HepG2 (cell line): Measurements from ENCODE around the gene SAMD4A. TPM values are rescaled to one million over a fixed set of nuclear protein-coding genes. Genes with fewer than 3 reads are reported as not detected.
A peak's percentile ranks its signal among the peaks of the same experiment; 100 is the strongest.

Experiments
- ATAC-seq: fragments of 200-7000 bp; cut with Tn5 transposase; 3 replicates; pipeline ENCODE4 v1.9.1; 2020; ENCODE audit warnings: mild to moderate bottlenecking, moderate library complexity
- BruUV-seq: library from RNA; stranded (reverse); fragments of 400-500 nt; replicated peaks from 2 replicates; lab custom pipeline; 2021; lab: Mats Ljungman, UMichigan
- CTCF ChIA-PET: fragments of 300-600 bp; formaldehyde crosslinking; extraction: SDS; loops from one replicate; lab custom pipeline; 2021; ENCODE audit warnings: low total read pairs, inconsistent platforms, low intra/inter-chr PET ratio; lab: Yijun Ruan, JAX
- POLR2A ChIA-PET: fragments of 350-600 bp; sonication (Branson Sonifier 250); formaldehyde crosslinking; loops from one replicate; lab custom pipeline; 2020; ENCODE audit warnings: antibody characterized with exemption, inconsistent platforms; lab: Yijun Ruan, JAX
- DNase-seq: peaks from one replicate; pipeline ENCODE4 v3.0.0-alpha.2; 2015; ENCODE audit warnings: low spot score
- FAIRE-seq: peaks from 3 replicates; lab custom pipeline; 2011; peaks lifted over from hg19 to GRCh38; lab: Jason Lieb, UNC
- H2AFZ ChIP-seq: one replicate; pipeline ENCODE4 v1.6.1; 2011; ENCODE audit warnings: low read length, inconsistent platforms
- H3K27ac ChIP-seq: fragments of 300-600 bp; 3 replicates; pipeline ENCODE4 v1.8.0; 2011; ENCODE audit warnings: mixed run types, mild to moderate bottlenecking, mixed read lengths, low read length, inconsistent platforms; ENCODE audit not compliant: insufficient read depth; ENCODE audit errors: extremely low read length
- H3K27me3 ChIP-seq, 2 experiments: fragments of 200-600 bp in 1 of 2; 2 replicates in 1 of 2; 3 replicates in 1 of 2; pipeline versions ENCODE4 v1.6.0 to v1.8.0; 2011; ENCODE audit warnings: low read length in 2 of 2, mild to moderate bottlenecking in 2 of 2, moderate library complexity in 2 of 2, inconsistent platforms in 1 of 2; ENCODE audit not compliant: insufficient read depth in 2 of 2, control insufficient read depth in 1 of 2
- H3K36me3 ChIP-seq, 2 experiments: fragments of 200-600 bp in 1 of 2; replicated peaks in 1 of 2; 2 replicates in 1 of 2; 3 replicates in 1 of 2; pipeline versions ENCODE4 v1.5.1 to v1.8.0; 2011; ENCODE audit warnings: low read length in 2 of 2, inconsistent platforms in 1 of 2; ENCODE audit not compliant: insufficient read depth in 2 of 2, control insufficient read depth in 1 of 2
- H3K4me1 ChIP-seq: 2 replicates; pipeline ENCODE4 v1.5.1; 2012; ENCODE audit warnings: low read length, inconsistent platforms; ENCODE audit not compliant: insufficient read depth
- H3K4me2 ChIP-seq: 2 replicates; pipeline ENCODE4 v1.6.0; 2011; ENCODE audit warnings: low read depth, low read length, inconsistent platforms
- H3K4me3 ChIP-seq, 3 experiments: fragments of 200-600 bp in 1 of 3; sonication (generic), shearing (Covaris generic) in 1 of 3; replicated peaks in 1 of 3; 2 replicates each; pipeline ENCODE4 v1.5.1; 2011 to 2016; ENCODE audit warnings: low read length in 3 of 3, inconsistent platforms in 2 of 3, low read depth in 2 of 3, mild to moderate bottlenecking in 2 of 3, control low read depth in 1 of 3, mixed read lengths in 1 of 3; ENCODE audit not compliant: insufficient read depth in 1 of 3
- H3K79me2 ChIP-seq: one replicate; pipeline ENCODE4 v1.6.1; 2011; ENCODE audit warnings: low read length, inconsistent platforms; ENCODE audit not compliant: insufficient read depth
- H3K9ac ChIP-seq: 2 replicates; pipeline ENCODE4 v1.6.0; 2011; ENCODE audit warnings: mild to moderate bottlenecking, low read depth, low read length, inconsistent platforms; ENCODE audit not compliant: insufficient read depth
- H3K9me3 ChIP-seq: 2 replicates; pipeline ENCODE4 v1.5.1; 2012; ENCODE audit warnings: mild to moderate bottlenecking, low read length
- H4K20me1 ChIP-seq: 2 replicates; pipeline ENCODE4 v1.6.0; 2011; ENCODE audit warnings: inconsistent platforms, mild to moderate bottlenecking, low read length, moderate library complexity; ENCODE audit not compliant: insufficient read depth
- E2F1 ChIP-seq: sonication (generic); formaldehyde crosslinking; IDR thresholded peaks from 2 replicates; pipeline ENCODE4 v1.5.0; 2020; ENCODE audit warnings: missing genetic modification reagents
- FOSL2 ChIP-seq: sonication (generic); formaldehyde crosslinking; IDR thresholded peaks from 2 replicates; pipeline ENCODE4 v1.4.0; 2020; ENCODE audit warnings: missing genetic modification reagents
- PHF5A ChIP-seq: IDR thresholded peaks from one replicate; pipeline ENCODE4 v1.6.1; 2018; ENCODE audit warnings: low read depth, missing genetic modification reagents; ENCODE audit not compliant: unreplicated experiment
- RAD51 ChIP-seq: fragments of 450-650 bp; IDR thresholded peaks from 2 replicates; pipeline ENCODE4 v1.6.1; 2016; ENCODE audit warnings: borderline replicate concordance
- TBL1XR1 ChIP-seq: fragments of 150-350 bp; IDR thresholded peaks from 2 replicates; pipeline ENCODE4 v1.6.1; 2014; ENCODE audit warnings: borderline replicate concordance, low read length; ENCODE audit not compliant: partially characterized antibody
- ZNF431 ChIP-seq: sonication (generic); formaldehyde crosslinking; IDR thresholded peaks from 2 replicates; pipeline ENCODE4 v1.9.0; 2022; ENCODE audit warnings: missing genetic modification reagents, low read depth, mild to moderate bottlenecking, borderline replicate concordance
- ZNF557 ChIP-seq: sonication (generic); formaldehyde crosslinking; IDR thresholded peaks from 2 replicates; pipeline ENCODE4 v1.4.0; 2020; ENCODE audit warnings: missing genetic modification reagents
- ZNF615 ChIP-seq: sonication (generic); formaldehyde crosslinking; IDR thresholded peaks from 2 replicates; pipeline ENCODE4 v1.5.0; 2020; ENCODE audit warnings: mild to moderate bottlenecking, missing genetic modification reagents, borderline replicate concordance
- WGBS: methylation state at CpG from one replicate; pipeline ENCODE4 v1.1.6; 2017; ENCODE audit warnings: low lambda C conversion rate; 5-methylcytosine and 5-hydroxymethylcytosine counted together
- in situ Hi-C: cut with HindIII; loops from 2 replicates; pipeline ENCODE4 v1.10.0; 2017; ENCODE audit warnings: low pct_unique_long_range_greater_than_20kb; ENCODE audit not compliant: extremely low pct_ligation_motif_present
- intact Hi-C: fragments of 100-400 bp; cut with micrococcal nuclease; formaldehyde crosslinking; loops from one replicate; pipeline ENCODE4 v1.10.0; 2022; ENCODE audit not compliant: unreplicated experiment
- polyA plus RNA-seq, 8 experiments: library from polyadenylated mRNA; depleted of rRNA in 3 of 8; stranded (reverse) in 7 of 8; unstranded in 1 of 8; fragments of >200 nt; fragmentation: Illumina TruSeq in 4 of 8; extraction: Trizol in 4 of 8; gene quantifications; 2 replicates each; pipeline versions ENCODE4 v1.2.1 to v1.2.3, GENCODE V29; 2011 to 2016; ENCODE audit warnings: low read depth in 4 of 8, missing spikeins in 1 of 8, mixed read lengths in 1 of 8; ENCODE audit not compliant: insufficient read depth in 1 of 8
- total RNA-seq, 5 experiments: library from RNA; depleted of rRNA; stranded (reverse); fragments of >200 nt; fragmentation: Illumina TruSeq; extraction: Trizol; gene quantifications; 2 replicates each; pipeline ENCODE4 v1.2.3, GENCODE V29; 2016; ENCODE audit warnings: low read depth in 1 of 5

Gene SAMD4A
- total and polyA plus RNA-seq, 2 of the 13 experiments (the other 11 are each of a cell fraction or from before 2014, with no cell fraction given) = 11.8 to 13.0 TPM

- intact Hi-C loops = no loop called here
- DNase-seq = peak; percentile 18
- H2AFZ ChIP-seq = no peak overlapping the region
- TF ChIP-seq E2F1 (CRISPR knock-in tag) = no peak
- TF ChIP-seq ZNF431 (CRISPR knock-in tag) = no peak
- TF ChIP-seq ZNF615 (CRISPR knock-in tag) = no peak
- no peak for TF ChIP-seq TBL1XR1
- TF ChIP-seq ZNF557 (CRISPR knock-in tag) = no peak
- no peak for TF ChIP-seq RAD51
- TF ChIP-seq PHF5A (CRISPR knock-in tag) = no peak
- TF ChIP-seq FOSL2 (CRISPR knock-in tag) = peak; percentile 47
- TF ChIP-seq, all 625 proteins: peak for 1
- POLR2A ChIA-PET = interaction anchor here (1.6 kb wide), 1 partner anchor 10 kb away, joined by 6 read pairs; no protein-coding TSS in a partner anchor
- Histone ChIP-seq H3K9me3 (peaks cover 3% of the 10 kb centered on the region; the same call in 1 of the 2 replicates), H3K36me3 (no peaks in the 10 kb centered on the region), H4K20me1 (no peaks in the 10 kb centered on the region), H3K4me1 (peaks cover 32% of the 10 kb centered on the region), H3K27me3 (peaks cover 0 to 11% of the 10 kb centered on the region in 2 experiments; a peak in 1 of 5 replicates), H3K4me3 (peak overlapping the region in 1 of 3 experiments; percentile 4; a peak in 1 of 6 replicates), H3K4me2 (peak overlapping the region; percentile 61), H3K27ac (no peak overlapping the region), H3K9ac (no peak overlapping the region), H3K79me2 (no peaks in the 10 kb centered on the region)
- BruUV-seq = no TSS peak
- CTCF ChIA-PET = no interaction called here
- in situ Hi-C loops = no loop called here
- ATAC-seq = peak; percentile 68; the same call in 2 of the 3 replicates
- WGBS = 28% methylated on average over 11 of the region's 14 CpGs
- no peak for FAIRE-seq
Observed at GRCh38 chr14:54818201-54819133, 251.5 kb downstream of the SAMD4A start.
